HG03135 (cell line): Measurements from ENCODE around the gene APOC1.
"Not testable (repeated sequence)": the region's sequence is repeated elsewhere in the genome, so short reads cannot be mapped to it uniquely, and the experiment has no call there.

ENCODE experiments used
- ATAC-seq: cut with Tn5 transposase; IDR thresholded peaks from one replicate; pipeline ENCODE4 v1.9.1; 2021; ENCODE audit warnings: mild to moderate bottlenecking, moderate library complexity; ENCODE audit not compliant: unreplicated experiment

The APOC1 gene

DNA sequence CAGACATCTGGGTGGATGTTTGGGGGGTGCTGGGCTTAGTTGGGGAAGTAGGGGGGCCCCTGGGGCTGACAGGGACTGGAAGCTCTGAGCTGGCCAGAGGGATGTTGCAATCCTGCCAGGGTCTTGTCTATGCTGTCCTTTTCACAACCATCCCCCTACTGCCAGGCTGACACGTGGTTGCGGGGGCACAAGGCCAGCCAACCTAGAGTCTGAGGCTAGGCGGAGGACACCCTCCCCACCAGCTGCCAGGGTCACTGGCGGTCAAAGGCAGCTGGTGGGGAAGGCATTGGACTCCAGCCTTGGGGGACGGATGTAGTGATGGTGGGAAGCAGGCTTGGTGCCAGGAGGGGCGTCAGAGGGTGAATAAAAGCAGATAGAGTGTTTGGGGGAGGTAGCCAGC lies 1.6 kb upstream of the APOC1 start:
- no peak for ATAC-seq

DNA sequence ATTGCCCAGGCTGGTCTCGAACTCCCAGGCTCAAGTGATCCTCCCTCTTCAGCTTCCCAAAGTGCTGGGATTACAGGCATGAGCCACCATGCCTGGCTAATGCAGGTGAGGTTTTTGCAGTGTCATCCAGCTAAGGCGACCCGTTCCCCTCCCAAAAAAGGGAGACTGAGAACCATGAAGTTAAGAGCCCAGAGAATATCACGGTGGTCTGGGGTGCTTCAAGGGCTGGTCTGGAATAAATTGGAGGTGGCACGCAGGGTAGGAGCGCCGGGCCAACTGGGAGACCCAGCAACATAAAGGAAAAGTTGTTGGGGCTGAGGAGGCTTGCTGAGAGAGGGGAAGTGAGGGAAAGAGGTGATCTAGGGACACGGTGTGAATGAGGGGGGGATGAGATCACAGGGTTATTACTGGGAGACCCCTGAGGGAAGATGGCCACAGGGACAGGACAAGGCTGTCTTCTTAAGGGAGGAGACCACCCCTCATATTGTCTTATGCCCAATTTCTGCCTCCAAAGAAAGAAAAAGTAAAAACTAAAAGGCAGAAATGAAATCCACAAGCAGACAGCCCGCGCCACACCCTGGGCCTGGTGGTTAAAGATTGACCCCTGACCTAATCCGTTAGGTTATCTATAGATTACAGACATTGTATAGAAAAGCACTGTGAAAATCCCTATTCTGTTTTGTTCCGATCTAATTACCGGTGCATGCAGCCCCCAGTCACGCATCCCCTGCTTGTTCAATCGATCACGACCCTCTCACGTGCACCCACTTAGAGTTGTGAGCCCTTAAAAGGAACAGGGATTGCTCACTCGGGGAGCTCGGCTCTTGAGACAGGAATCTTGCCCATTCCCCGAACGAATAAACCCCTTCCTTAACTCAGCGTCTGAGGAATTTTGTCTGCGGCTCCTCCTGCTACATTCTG lies 636 bp upstream of the APOC1 start:
- ATAC-seq = not testable (repeated sequence)

DNA sequence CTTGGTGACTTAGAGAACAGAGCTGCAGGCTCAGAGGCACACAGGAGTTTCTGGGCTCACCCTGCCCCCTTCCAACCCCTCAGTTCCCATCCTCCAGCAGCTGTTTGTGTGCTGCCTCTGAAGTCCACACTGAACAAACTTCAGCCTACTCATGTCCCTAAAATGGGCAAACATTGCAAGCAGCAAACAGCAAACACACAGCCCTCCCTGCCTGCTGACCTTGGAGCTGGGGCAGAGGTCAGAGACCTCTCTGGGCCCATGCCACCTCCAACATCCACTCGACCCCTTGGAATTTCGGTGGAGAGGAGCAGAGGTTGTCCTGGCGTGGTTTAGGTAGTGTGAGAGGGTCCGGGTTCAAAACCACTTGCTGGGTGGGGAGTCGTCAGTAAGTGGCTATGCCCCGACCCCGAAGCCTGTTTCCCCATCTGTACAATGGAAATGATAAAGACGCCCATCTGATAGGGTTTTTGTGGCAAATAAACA lies 9.9 kb downstream of the APOC1 start:
- no peak for ATAC-seq

DNA sequence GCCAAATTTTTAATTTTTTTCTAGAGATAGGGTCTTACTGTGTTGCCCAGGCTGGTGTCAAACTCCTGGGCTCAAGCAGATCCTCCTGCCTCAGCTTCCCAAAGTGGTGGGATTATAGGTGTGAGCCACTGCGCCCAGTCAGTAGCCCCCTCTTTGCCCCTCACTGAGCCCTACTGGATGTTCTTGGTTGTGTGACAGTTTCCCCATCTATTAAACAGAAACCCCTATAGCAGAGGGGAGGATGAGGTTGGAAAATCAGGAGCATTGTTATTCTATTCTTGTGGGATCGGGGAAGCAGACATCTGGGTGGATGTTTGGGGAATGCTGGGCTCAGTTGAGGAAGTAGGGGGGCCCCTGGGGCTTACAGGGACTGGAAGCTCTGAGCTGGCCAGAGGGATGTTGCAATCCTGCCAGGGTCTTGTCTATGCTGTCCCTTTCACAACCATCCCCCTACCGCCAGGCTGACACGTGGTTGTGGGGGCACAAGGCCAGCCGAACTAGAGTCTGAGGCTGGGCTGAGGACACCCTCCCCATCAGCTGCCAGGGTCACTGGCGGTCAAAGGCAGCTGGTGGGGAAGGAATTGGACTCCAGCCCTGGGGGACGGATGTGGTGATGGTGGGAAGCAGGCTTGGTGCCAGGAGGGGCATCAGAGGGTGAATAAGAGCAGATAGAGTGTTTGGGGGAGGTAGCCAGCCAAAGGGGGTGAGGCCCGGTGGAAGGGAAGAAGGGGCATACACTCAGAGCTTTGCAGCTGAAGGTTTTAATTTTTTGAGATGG lies 10.9 kb downstream of the APOC1 start:
- ATAC-seq = no peak

DNA sequence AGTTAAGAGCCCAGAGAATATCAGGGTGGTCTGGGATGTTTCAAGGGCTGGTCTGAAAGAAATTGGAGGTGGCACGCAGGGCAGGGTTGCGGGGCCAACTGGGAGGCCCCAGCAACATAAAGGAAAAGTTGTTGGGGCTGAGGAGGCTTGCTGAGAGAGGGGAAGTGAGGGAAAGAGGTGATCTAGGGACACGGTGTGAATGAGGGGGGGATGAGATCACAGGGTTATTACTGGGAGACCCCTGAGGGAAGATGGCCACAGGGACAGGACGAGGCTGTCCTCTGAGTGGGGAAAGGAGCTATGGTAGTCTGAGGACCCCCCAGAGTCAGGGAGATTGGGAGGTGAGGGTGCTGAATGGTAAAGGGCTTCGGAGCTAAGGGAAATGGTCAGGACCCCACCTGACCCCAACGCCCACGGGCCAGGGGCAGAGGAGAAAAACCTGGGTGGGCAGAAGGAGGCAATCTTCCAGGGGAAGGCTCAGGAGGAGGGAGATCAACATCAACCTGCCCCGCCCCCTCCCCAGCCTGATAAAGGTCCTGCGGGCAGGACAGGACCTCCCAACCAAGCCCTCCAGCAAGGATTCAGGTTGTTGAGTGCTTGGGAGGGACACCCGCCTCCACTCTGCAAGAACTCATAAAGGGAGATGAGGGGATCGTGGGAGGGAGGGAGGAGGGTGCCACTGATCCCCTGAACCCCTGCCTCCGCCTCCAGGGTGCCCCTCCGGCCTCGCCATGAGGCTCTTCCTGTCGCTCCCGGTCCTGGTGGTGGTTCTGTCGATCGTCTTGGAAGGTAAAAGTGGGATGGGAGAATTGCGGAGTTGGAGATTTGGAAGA lies 12.1 kb downstream of the APOC1 start:
- not testable (repeated sequence) for ATAC-seq

DNA sequence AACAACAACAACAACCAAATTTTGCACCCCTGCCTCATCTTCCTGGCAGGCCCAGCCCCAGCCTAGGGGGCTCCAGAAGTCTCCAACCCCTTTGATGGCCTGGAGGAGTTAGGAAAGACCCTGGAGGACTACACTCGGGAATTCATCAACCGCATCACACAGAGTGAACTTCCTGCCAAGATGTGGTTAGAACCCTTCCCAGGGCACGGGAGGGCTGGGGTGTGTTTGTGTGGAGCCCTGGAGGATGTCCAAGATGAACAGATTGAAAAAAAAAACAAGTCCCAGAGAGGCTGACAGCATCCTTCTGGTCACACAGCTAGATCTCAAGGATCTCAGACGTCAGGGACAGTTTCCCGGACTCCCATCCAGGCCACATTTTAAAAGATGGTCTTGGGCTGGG lies 13.3 kb downstream of the APOC1 start:
- ATAC-seq = no peak

DNA sequence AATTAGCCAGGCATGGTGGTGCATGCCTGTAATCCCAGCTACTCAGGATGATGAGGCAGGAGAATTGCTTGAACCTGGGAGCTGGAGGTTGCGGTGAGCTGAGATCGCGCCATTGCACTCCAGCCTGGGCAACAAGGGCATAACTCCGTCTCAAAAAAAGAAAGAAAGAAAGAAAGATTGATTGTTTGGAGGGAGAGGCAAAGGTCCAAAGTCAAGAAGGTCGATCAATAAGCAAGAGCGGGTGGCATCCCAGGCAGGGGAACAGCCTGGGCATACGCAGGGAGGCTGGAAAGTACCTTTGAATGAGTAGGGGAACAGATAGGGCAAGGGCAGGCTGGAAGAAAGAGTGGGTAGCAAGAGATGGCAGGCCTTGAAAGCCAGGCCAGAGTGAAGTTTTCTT lies 15.7 kb downstream of the APOC1 start:
- no peak for ATAC-seq

DNA sequence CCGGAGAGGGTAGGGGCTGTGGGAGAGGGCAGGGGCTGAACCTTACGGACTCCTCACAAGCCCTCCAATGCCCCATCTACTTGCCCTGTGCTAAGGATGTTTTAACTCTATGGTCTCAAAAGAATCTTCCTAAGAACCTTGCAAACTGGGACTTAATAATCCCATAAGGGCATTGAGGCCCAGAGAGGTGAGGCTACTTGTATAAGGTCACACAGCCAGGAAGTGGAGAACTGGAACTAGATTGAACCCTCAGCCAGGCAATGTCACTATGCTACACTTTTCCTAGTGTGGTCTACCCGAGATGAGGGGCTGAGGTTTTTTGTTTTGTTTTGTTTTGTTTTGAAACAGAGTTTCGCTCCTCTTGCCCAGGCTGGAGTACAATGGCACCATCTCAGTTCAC lies 17.1 kb downstream of the APOC1 start:
- no peak for ATAC-seq

DNA sequence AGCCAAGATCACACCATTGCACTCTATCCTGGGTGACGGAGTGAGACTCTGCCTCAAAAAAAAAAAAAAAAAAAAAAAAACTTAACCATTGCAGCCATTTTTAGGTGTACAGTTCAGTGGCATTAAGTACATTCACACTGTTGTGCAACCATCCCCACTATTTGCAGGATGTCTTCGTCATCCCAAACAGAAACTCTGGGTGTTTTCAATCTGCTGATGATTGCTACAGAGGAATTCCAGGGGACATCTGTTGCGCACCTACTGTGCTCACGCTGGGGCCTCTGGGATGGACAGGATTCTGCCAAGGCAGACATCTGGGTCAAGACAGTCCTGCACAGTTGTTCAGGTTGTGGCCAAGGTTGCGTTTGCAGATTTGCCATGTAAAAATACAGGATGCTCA lies 25.3 kb downstream of the APOC1 start:
- ATAC-seq = no peak

DNA sequence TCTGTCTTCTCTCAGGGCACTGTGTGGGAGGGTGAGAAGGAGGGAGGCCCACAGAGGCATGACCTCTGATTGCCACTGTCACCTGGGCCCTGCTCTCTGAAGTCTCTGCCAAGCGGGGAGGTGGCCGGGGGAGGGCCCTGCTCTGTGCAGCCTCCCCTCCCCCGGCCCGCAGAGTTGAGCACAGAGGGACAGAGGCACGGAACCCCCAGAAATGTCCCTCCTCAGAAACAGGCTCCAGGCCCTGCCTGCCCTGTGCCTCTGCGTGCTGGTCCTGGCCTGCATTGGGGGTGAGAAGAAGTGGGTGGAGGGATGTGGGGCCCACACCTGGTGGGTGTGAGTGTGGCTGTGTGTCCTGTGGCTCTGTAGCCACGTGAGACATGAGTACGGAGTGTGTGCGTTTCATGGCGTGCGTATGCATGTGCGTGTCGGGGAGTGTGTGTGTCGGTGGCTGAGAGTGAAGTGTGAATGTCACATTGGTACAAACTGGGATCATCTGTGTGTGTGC lies 27.7 kb downstream of the APOC1 start, which contains the start of gene APOC4:
TSS of gene APOC4 (plus strand) at position 171 of the 505 bp plus-strand sequence. CDS start at position 212, 41 bp downstream.
- no peak for ATAC-seq

DNA sequence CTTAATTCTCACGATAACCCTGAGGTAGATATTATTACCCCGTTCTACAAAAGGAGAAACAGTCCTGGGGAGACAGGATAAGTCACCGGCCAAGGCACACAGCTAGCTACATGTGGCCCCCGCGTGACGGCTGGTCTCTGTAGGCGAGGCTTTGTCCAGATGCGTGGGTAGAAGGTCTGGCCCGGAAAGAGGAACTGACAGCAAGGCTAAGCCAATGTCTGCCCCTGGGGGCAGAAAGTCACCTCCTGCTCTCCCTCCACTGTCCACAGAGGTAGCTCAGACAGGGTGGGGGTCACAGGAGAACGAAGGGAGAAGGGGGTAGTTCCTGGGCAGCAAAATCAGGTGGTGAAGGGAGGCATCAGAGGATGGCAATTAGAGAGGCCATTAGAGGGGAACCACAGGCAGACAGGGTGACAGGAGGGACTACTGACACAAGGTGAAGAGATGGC lies 29.4 kb downstream of the APOC1 start:
- no peak for ATAC-seq

DNA sequence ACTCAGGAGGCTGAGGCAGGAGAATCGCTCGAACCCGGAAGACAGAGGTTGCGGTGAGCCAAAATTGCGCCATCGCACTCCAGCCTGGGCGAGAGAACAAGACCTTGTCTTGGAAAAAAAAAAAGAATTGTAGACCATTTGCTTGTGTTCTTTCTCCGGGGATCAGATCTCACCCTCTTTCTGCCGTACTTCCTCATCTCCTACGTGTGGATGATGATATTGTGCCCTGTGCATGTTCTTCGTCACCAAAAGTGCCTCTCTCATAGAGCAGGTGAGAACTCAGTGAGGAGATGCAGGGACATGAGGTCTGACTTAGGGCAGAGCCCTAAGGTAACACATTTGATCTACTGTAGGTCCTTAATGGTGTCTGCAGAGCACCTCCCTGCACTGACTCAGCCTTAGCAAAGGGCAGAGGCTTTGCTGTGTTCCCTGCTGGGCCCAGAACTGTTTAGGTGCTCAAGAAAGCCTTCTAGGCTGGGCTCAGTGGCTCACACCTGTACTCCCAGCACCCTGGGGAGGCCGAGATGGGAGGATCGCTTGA lies 32.7 kb downstream of the APOC1 start:
- no peak for ATAC-seq

DNA sequence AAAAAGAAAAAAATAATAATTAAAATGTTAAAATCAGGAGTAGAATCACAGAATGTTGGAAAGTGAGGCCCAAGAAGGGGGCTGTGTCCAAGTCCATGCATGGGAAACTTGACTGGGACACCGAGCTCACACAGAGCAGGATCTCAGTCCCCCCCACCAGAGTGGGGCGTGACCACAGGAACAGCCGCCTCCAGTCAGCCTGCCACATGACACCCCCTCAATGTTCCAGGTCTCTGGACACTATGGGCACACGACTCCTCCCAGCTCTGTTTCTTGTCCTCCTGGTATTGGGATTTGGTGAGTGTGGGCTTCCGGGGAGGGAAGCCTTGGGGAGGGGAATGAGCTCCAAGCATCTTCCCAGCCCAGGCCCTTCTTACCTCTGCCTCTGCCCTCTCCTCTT lies 33.8 kb downstream of the APOC1 start:
- ATAC-seq = no peak

DNA sequence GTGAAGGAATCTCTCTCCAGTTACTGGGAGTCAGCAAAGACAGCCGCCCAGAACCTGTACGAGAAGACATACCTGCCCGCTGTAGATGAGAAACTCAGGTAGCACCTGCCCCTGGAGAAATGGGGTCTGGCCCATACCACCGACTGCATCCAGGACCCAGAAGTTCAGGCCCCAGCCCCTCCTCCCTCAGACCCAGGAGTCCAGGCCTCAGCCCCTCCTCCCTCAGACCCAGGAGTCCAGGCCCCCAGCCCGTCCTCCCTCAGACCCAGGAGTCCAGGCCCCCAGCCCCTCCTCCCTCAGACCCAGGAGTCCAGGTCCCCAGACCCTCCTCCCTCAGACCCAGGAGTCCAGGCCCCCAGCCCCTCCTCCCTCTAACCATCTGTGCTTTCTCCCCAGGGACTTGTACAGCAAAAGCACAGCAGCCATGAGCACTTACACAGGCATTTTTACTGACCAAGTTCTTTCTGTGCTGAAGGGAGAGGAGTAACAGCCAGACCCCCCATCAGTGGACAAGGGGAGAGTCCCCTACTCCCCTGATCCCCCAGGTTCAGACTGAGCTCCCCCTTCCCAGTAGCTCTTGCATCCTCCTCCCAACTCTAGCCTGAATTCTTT lies 34.5 kb downstream of the APOC1 start:
- ATAC-seq = no peak

DNA sequence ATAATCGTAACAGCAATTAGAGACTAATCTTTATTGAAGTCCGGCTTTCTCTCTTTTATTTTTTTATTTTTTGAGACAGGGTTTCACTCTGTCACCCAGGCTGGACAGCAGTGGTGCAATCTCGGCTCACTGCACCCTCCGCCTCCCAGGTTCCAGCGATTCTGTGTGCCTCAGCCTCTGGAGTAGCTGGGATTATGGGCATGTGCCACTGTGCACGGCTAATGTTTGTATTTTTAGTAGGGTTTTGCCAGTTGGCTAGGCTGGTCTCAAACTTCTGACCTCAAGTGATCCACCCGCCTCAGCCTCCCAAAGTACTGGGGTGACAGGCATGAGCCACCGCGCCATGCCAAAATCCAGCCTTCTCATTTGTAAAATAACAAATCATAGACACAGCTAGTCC lies 35.1 kb downstream of the APOC1 start:
- ATAC-seq = no peak

DNA sequence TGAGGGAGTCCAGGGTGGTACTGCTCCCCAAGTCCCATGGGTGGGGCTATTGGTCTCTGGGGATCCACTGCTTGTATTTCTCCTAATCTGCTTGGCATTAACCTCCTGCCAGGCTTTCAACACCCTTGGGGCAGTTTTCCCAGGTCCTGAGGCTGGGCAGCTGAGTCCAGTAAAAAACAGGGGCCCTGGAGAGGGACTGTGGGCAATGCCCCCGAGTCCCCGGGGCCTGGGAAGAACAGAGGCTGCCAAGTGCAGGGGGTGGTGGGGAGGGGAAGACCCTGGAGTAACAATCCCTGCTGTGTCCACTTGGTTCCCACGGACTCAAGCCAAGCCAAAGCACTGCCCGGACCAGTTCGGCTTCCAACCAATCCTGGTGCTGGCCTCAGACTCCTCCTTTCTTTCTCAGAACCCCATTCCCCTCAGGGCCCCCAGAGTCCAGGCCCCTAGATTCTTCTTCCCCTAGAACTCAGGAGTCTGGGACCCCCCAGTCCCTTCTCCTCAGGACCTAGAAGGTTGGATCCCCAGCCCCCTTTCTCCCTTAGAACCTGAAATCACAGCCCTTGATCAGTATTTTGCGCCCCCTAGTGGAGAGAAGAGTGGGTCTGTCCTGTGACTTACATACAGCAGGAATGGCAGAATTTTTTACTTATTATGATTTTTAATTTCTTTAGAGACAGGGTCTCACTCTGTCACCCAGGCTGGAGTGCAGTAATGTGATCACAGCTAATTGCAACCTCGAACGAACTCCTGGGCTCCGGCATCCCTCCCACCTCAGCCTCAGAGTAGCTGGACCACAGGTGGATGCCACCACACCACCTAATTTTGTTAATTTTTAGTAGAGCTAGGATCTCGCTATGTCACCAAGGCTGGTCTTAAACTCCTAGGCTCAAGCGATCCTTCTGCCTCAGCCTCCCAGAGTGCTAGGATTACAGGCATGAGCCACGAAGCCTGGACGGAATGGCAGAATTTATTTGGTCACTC lies 37.1 kb downstream of the APOC1 start:
- no peak for ATAC-seq

DNA sequence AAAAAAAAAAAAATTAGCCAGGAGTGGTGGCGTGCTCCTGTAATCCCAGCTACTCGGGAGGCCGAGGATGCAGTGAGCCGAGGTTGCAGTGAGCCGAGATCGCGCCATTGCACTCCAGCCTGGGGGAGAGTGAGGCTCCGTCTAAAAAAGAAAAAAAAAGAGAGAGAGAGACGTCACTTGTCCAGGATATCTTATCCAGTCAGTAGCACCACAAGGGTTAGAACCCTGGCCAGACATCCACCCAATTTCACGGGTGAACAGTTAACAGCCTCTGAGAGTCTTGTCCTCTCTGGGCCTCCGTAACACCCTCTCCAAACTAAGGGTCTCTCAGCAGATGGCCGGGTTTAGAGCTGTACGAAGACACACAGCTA lies 39.9 kb downstream of the APOC1 start:
- no peak for ATAC-seq

DNA sequence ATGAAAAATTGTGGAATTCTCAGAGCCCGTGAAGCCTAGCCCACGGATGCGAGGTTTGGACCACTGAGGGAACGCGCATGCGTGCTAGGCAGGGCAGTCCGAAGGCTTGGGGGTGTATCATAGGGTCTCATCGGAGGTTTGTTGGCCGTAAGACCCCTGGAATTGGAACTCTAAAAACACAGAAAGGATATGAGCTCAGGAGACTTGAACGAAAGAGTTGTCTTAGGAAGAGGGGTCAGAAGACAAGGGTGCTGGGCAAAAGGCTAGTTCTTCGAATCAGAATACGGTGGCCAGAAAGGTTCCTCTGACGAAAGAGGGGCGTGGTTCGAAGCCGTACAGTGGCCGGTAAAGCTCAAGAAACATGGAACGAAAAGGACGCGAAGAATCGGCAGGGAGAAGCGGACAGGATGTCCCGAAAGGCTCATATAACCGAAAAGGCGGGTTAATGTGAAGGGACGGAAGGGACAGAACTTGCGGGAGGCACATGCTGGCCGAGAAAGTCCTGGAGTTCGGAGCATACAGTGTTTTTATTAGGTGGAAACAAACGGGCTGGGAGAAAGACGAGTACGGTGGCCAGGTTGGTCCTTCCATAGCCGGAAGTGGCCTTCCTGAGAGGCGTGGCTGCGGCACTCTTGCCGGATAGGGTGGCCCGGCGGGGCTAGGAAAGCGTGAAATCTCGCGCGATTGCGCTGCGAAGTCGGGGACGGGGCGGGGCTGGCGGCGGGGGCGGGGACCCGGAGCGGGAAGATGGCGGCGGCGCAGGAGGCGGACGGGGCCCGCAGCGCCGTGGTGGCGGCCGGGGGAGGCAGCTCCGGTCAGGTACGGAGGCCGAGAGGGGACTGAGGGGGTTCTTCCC lies 40.5 kb downstream of the APOC1 start, which contains the start of gene CLPTM1:
TSS of gene CLPTM1 (plus strand) at position 732 of the 856 bp plus-strand sequence. CDS start at position 748, 16 bp downstream.
- ATAC-seq = peak; percentile 72
